Nephron (organoid): Measurements from ENCODE around the gene CP.

Experiments used
- H3K27ac Mint-ChIP-seq, 3 experiments: 2 replicates each; pipeline ENCODE4 v1.8.0; 2020; ENCODE audit warnings: mixed read lengths in 3 of 3, mild to moderate bottlenecking in 2 of 3, moderate library complexity in 1 of 3
- H3K27me3 Mint-ChIP-seq: 2 replicates; pipeline ENCODE4 v1.8.0; 2021; ENCODE audit warnings: low read depth, mild to moderate bottlenecking, moderate library complexity, mixed read lengths
- H3K36me3 Mint-ChIP-seq: 2 replicates; pipeline ENCODE4 v1.8.0; 2020; ENCODE audit warnings: low read depth, mixed read lengths
- H3K4me1 Mint-ChIP-seq: 2 replicates; pipeline ENCODE4 v1.8.0; 2020; ENCODE audit warnings: mixed read lengths
- H3K4me3 Mint-ChIP-seq, 3 experiments: 2 replicates each; pipeline ENCODE4 v1.8.0; 2020; ENCODE audit warnings: mild to moderate bottlenecking in 3 of 3, mixed read lengths in 3 of 3, moderate library complexity in 2 of 3
- H3K9me3 Mint-ChIP-seq: 2 replicates; pipeline ENCODE4 v1.8.0; 2020; ENCODE audit warnings: mixed read lengths
- CTCF ChIP-seq, 3 experiments: fragments of 200-600 bp; sonication (generic); IDR thresholded peaks; one replicate each; pipeline ENCODE4 v1.5.0; 2021; ENCODE audit warnings: antibody characterized with exemption in 3 of 3; ENCODE audit not compliant: unreplicated experiment in 3 of 3

Gene CP

GRCh38 chr3:149234671-149235245, 13.1 kb upstream of the CP start:
- H3K9me3 Mint-ChIP-seq = peaks cover 4% of the 10 kb centered on the region
- TF ChIP-seq CTCF (IDR thresholded peaks at IDR 0.05; ENCODE audit: unreplicated experiment in 3 of 3) = no peak
- no peak overlapping the region for H3K27ac Mint-ChIP-seq
- no peaks in the 10 kb centered on the region for H3K36me3 Mint-ChIP-seq
- no peak overlapping the region for H3K4me3 Mint-ChIP-seq
- no peaks in the 10 kb centered on the region for H3K4me1 Mint-ChIP-seq
- no peaks in the 10 kb centered on the region for H3K27me3 Mint-ChIP-seq

GRCh38 chr3:149233323-149233722, 11.7 kb upstream of the CP start:
- peaks cover 4% of the 10 kb centered on the region for H3K9me3 Mint-ChIP-seq
- no peak overlapping the region for H3K4me3 Mint-ChIP-seq
- no peaks in the 10 kb centered on the region for H3K36me3 Mint-ChIP-seq
- no peaks in the 10 kb centered on the region for H3K4me1 Mint-ChIP-seq
- no peaks in the 10 kb centered on the region for H3K27me3 Mint-ChIP-seq
- TF ChIP-seq CTCF (IDR thresholded peaks at IDR 0.05; ENCODE audit: unreplicated experiment in 3 of 3) = no peak
- H3K27ac Mint-ChIP-seq = no peak overlapping the region

- H3K27me3 Mint-ChIP-seq = no peaks in the 10 kb centered on the region
Measured at GRCh38 chr3:149231871-149232270, 10.2 kb upstream of the CP start.

GRCh38 chr3:149227591-149228268, 6.1 kb upstream of the CP start:
- Mint-ChIP-seq H3K4me1 (peaks cover 8% of the 10 kb centered on the region), H3K27ac (no peak overlapping the region), H3K4me3 (no peak overlapping the region), H3K36me3 (no peaks in the 10 kb centered on the region), H3K27me3 (no peaks in the 10 kb centered on the region), H3K9me3 (no peaks in the 10 kb centered on the region)
- TF ChIP-seq CTCF (IDR thresholded peaks at IDR 0.05; ENCODE audit: unreplicated experiment in 3 of 3) = no peak

More at GRCh38 chr3:149231871-149232270, 10.2 kb upstream of the CP start:
- H3K4me1 Mint-ChIP-seq = no peaks in the 10 kb centered on the region
- H3K27ac Mint-ChIP-seq = no peak overlapping the region
- no peak overlapping the region for H3K4me3 Mint-ChIP-seq
- H3K9me3 Mint-ChIP-seq = peaks cover 4% of the 10 kb centered on the region
- H3K36me3 Mint-ChIP-seq = no peaks in the 10 kb centered on the region
- TF ChIP-seq CTCF (IDR thresholded peaks at IDR 0.05; ENCODE audit: unreplicated experiment in 3 of 3) = no peak

GRCh38 chr3:149226776-149227175, 5.1 kb upstream of the CP start:
- Mint-ChIP-seq H3K9me3 (no peaks in the 10 kb centered on the region), H3K27me3 (no peaks in the 10 kb centered on the region), H3K27ac (no peak overlapping the region), H3K36me3 (no peaks in the 10 kb centered on the region), H3K4me1 (peaks cover 8% of the 10 kb centered on the region), H3K4me3 (no peak overlapping the region)
- no peak for TF ChIP-seq CTCF (IDR thresholded peaks at IDR 0.05; ENCODE audit: unreplicated experiment in 3 of 3)
